HG03280 (cell line): Measurements from ENCODE around the gene CTNS.

Experiments
- ATAC-seq: cut with Tn5 transposase; IDR thresholded peaks from one replicate; pipeline ENCODE4 v1.9.1; 2021; ENCODE audit warnings: mild to moderate bottlenecking, moderate library complexity; ENCODE audit not compliant: unreplicated experiment

CTNS gene

GRCh38 chr17:3708366-3708765 lies 71.8 kb downstream of the CTNS start:
- ATAC-seq: no peak

- ATAC-seq: peak; percentile 93
Measured at GRCh38 chr17:3710951-3711383, 74.4 kb downstream of the CTNS start.
